Brain pericyte (primary cell): ENCODE measurements around the gene CEACAM7.
"Not testable (repeated sequence)": the region's sequence is repeated elsewhere in the genome, so short reads cannot be mapped to it uniquely, and the experiment has no call there.

ENCODE experiments used
- DNase-seq: peaks from one replicate; pipeline ENCODE4 v3.0.0-alpha.2; 2012; ENCODE audit warnings: low read depth, low spot score

CEACAM7 gene

DNA sequence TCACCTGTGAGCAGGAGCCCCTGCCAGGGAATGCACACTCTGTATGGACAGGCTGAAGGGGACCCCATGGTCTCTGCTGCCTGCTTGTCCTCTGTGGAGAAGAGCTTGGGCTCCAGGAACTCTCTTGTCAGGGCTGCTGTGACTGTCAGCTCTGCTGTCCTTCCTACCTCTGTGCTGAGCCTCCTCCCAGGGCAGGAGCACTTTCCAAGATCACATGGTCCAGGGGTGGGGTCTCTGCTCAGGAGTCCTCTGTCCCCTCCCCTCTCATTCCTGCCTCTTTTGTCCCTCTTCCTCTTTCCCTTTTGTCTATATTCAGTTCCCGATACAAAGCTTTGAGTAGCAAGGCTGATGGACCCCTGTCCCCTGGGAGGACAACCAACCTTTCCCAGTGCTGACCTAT lies at the start of gene CEACAM7:
CEACAM7 (minus strand) TSS at position 173 of the 400 bp plus-strand sequence; CDS start at position 68, 105 bp downstream.
- no peak for DNase-seq

- DNase-seq: no peak
Measured at GRCh38 chr19:41735071-41735600, 47.1 kb upstream of the CEACAM7 start.

DNA sequence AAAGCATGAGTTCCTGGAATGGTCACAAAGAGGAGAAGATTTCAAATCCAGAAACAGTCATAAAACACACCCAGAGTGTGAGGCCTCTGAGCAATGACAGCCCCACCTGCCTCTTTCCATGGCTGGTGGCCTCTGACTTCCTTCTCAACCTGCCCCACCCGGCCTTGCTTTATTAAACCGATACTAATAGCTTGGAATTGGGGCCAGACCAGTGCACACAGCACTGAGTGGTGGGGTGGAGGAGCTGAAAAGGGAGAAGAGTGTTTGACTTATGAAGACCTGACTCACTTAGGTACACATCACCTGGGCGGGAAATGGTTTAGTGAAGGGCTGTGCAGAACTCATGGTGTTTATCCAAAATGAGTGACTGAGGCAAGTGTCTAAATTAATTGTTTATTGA lies 46.5 kb upstream of the CEACAM7 start:
- DNase-seq: no peak

- no peak for DNase-seq
Measured at GRCh38 chr19:41734156-41734555, 46.1 kb upstream of the CEACAM7 start.

GRCh38 chr19:41726493-41726892 lies 38.4 kb upstream of the CEACAM7 start:
- DNase-seq: no peak

- no peak for DNase-seq
Measured at GRCh38 chr19:41720103-41720502, 32.0 kb upstream of the CEACAM7 start.

GRCh38 chr19:41718761-41719160 lies 30.7 kb upstream of the CEACAM7 start:
- DNase-seq: no peak

- no peak for DNase-seq
Measured at GRCh38 chr19:41714598-41714997, 26.5 kb upstream of the CEACAM7 start.

DNA sequence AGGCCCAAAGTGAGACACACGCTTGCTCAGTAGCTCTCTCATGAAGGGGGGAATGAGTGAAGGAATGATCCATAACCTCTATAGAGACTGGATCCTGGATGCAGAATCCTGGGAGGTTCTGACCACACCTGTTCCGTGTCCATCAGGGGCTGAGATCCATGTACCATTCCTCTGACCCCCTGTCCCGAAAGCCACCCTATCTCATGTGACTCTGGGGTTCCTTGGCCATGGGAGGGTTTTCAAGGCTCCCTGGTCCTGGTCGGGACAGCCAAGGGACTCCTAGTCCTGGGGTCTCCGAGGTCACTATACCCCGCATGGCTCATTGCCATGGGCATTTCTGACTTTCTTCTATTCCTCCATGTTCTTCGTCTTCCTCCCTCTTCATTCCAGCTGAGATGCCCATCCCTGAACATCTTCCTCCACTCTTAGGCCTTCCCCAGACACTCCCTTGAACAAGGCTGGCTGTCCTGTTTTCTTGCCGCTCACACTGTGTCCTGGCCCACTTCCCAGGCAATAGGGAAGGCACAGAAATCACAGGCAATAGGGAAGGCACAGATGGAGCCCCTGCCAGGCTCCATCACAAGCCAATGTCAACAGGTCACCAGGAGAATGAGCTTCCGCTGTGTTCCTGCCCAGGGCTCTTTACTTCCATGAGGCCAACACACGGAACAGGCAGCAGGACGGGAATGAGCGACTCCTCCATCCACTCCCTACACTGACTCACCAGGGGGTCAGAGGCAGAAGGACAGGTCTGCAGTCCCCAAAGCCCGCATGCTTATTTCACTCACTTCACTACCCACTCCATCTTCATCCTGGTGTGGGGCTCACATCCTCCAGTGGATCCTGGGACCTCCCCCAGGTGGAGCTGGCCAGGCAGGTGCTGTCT lies 23.5 kb upstream of the CEACAM7 start:
- DNase-seq: no peak

DNA sequence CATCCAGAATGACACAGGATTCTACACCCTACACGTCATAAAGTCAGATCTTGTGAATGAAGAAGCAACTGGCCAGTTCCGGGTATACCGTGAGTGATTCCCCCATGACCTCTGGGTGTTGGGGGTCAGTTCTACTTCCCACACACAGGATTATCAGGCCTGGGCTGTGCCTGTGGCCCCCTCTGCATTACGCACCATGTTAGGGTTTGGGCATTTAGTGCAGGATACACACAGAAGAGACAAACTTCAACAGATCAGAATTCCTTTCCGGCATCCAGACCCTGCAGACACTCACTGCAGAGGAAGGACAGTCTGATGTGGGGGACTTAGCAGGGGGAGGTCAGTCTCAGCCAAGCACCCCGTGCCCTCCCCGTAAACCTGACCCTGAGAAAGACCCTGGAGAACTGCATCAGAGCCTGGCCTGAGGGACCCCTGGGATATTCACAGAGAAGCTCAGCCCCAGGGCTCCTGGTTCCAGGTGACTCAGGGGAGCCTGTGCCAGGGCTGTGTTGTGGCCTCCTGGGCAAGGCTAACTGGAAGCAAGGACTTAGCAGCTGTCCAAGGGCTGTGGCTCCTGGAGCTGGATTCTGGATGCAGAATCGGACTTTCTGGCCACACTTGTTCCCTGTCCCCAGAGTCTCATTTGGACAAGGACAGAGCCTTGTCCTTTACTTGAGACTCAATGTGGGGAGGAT lies 22.0 kb upstream of the CEACAM7 start:
- no peak for DNase-seq

DNA sequence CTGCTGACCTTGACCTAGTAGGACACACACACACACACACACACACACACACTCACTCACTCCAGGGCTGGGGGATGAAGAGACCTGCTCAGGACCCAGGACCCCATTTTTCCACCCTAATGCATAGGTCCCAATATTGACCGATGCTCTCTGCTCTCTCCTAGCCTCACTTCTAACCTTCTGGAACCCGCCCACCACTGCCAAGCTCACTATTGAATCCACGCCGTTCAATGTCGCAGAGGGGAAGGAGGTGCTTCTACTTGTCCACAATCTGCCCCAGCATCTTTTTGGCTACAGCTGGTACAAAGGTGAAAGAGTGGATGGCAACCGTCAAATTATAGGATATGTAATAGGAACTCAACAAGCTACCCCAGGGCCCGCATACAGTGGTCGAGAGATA lies 21.4 kb upstream of the CEACAM7 start:
- DNase-seq: not testable (repeated sequence)

- DNase-seq: no peak
Measured at GRCh38 chr19:41708481-41708880, 20.4 kb upstream of the CEACAM7 start, which contains the start of gene CEACAM5. Gene CEACAM5 (plus strand): TSS chr19:41708626. CDS start chr19:41708732, 106 bp downstream.

GRCh38 chr19:41707871-41708371 lies 19.9 kb upstream of the CEACAM7 start:
- DNase-seq: no peak

DNA sequence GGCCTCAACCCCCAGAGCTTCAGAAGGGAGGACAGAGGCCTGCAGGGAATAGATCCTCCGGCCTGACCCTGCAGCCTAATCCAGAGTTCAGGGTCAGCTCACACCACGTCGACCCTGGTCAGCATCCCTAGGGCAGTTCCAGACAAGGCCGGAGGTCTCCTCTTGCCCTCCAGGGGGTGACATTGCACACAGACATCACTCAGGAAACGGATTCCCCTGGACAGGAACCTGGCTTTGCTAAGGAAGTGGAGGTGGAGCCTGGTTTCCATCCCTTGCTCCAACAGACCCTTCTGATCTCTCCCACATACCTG lies 19.4 kb upstream of the CEACAM7 start:
- no peak for DNase-seq

GRCh38 chr19:41706741-41707501 lies 18.9 kb upstream of the CEACAM7 start:
- no peak for DNase-seq

GRCh38 chr19:41705393-41706174 lies 17.5 kb upstream of the CEACAM7 start:
- DNase-seq: no peak

GRCh38 chr19:41703602-41704293 lies 15.7 kb upstream of the CEACAM7 start:
- DNase-seq: no peak

DNA sequence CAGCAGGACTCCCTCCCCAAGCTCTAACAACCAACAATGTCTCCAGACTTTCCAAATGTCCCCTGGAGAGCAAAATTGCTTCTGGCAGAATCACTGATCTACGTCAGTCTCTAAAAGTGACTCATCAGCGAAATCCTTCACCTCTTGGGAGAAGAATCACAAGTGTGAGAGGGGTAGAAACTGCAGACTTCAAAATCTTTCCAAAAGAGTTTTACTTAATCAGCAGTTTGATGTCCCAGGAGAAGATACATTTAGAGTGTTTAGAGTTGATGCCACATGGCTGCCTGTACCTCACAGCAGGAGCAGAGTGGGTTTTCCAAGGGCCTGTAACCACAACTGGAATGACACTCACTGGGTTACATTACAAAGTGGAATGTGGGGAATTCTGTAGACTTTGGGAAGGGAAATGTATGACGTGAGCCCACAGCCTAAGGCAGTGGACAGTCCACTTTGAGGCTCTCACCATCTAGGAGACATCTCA lies 14.1 kb upstream of the CEACAM7 start:
- no peak for DNase-seq

GRCh38 chr19:41701401-41702075 lies 13.5 kb upstream of the CEACAM7 start:
- DNase-seq: no peak
